Measurements from ENCODE around the gene NFIB.

NFIB gene

DNA sequence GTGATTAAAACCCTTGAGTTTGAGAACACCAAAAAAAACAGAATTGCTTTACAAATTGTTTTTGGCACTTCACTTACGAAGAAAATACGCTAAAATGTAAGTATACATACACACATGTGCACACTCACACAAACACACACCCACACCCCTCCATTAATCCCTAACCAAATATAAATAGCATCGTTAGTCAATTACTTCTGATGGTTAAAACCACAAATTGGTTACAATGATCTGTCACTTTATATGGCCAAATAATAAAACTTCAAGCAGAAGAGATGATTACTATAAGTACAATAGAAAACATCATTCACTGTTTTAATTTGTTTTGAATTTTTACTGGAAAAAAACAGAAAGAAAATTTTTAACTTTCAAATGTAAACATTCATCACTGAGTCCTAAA lies 103.5 kb downstream of the NFIB start:
- Mint-ChIP-seq H3K9me3 (no peaks in the 10 kb centered on the region), H3K4me3 (no peak overlapping the region), H3K27me3 (ENCODE audit: low read depth) (peaks cover 2% of the 10 kb centered on the region), H3K27ac (no peak overlapping the region), H3K4me1 (ENCODE audit: low read depth) (no peaks in the 10 kb centered on the region), H3K36me3 (ENCODE audit: low read depth) (no peaks in the 10 kb centered on the region)

DNA sequence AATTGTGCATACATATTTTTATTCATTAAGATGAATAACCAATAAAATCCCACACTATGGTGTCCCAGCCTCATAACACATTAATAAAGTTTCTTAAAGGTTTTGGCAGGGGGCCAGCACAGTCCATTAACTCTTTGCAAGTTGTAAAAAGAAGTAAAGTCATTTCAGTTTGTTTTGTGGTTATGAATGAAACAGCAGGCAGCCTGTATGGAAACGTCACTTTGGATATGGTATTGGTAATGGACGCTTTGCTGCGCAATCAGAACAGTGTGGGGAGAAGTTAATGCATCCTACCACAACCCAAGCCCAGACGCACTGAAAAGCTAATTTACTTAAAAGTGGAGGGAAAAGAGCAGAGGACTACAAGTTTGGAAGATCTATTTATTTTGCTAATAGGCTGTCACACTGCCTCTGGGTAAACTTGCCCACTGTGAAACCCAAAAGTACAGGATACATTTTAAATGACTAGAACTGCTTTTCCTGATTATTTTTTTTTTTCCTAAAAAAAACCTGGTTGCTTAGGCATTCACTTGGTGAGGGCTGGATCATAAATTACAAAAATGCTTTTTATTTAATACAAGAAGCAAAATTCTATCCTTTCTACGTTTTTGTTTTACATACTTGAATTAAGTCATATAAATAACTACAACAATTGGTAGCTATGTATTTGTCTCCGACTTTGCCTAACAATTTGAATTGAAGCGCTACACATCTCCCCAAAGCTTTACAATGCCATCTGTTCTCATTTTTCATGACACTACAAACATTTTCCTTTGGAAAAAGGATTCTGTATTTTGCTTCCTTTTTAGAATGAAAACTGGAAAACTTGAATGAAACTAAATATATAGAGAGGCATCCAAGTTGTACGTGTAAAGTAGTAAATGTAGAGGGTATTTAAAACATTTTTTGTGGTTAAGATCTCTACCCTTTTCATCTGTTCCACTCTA lies 104.3 kb downstream of the NFIB start:
- Mint-ChIP-seq H3K36me3 (ENCODE audit: low read depth) (no peaks in the 10 kb centered on the region), H3K27ac (no peak overlapping the region), H3K9me3 (no peaks in the 10 kb centered on the region), H3K4me3 (no peak overlapping the region), H3K4me1 (ENCODE audit: low read depth) (no peaks in the 10 kb centered on the region), H3K27me3 (ENCODE audit: low read depth) (peaks cover 2% of the 10 kb centered on the region)

DNA sequence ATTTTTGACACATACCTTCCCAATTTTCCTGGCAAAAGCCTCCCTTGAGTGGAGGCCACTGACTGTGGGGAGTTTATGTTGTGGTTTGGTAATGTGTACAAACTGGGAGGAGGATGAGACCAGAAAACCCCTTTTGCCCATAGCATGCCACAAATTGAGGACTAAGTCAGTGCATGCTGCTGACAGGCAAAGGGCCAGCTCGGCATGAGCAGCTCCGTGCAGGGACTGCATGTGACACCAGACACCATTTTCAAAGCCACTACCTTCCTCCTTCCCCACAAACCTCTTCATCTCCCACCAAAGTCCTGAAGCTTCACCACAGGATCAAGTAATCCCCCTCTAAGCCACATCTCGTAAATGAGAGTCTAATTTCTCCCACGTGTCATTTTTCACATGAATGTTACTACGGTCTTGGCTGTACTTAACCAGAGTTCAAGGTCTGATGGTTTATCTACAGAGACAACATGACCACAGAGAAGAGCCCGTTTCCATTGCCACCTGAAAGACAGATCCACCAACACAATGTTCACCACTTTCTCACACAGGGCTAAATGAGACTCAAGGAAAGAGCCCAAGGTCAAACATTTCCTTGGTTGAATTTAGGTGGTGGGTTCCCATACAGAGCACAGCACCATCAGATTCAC lies 106.5 kb downstream of the NFIB start:
- Mint-ChIP-seq H3K27ac (no peak overlapping the region), H3K27me3 (ENCODE audit: low read depth) (peaks cover 2% of the 10 kb centered on the region), H3K4me3 (no peak overlapping the region), H3K9me3 (no peaks in the 10 kb centered on the region), H3K4me1 (ENCODE audit: low read depth) (no peaks in the 10 kb centered on the region), H3K36me3 (ENCODE audit: low read depth) (no peaks in the 10 kb centered on the region)

DNA sequence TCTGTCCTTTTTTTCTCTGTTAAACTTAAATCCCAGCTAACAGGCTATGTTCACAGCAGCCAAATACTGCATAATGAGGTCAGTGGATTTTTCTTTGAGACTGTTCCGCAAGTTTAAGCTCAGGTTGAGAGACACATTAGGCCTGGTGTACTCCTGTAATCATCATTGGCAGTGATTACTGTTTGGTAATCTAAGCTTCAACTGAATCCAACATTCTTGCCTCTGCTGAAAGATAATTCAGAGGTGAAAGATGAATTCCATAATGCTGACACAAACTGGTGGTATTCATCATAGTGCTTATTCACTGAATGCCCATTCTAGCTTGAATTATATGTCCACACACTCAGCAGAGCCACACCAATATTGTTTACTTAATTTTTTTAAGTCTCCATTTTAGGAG lies 108.5 kb downstream of the NFIB start:
- Mint-ChIP-seq H3K9me3 (no peaks in the 10 kb centered on the region), H3K4me1 (ENCODE audit: low read depth) (no peaks in the 10 kb centered on the region), H3K36me3 (ENCODE audit: low read depth) (no peaks in the 10 kb centered on the region), H3K27ac (no peak overlapping the region), H3K4me3 (no peak overlapping the region), H3K27me3 (ENCODE audit: low read depth) (no peaks in the 10 kb centered on the region)

DNA sequence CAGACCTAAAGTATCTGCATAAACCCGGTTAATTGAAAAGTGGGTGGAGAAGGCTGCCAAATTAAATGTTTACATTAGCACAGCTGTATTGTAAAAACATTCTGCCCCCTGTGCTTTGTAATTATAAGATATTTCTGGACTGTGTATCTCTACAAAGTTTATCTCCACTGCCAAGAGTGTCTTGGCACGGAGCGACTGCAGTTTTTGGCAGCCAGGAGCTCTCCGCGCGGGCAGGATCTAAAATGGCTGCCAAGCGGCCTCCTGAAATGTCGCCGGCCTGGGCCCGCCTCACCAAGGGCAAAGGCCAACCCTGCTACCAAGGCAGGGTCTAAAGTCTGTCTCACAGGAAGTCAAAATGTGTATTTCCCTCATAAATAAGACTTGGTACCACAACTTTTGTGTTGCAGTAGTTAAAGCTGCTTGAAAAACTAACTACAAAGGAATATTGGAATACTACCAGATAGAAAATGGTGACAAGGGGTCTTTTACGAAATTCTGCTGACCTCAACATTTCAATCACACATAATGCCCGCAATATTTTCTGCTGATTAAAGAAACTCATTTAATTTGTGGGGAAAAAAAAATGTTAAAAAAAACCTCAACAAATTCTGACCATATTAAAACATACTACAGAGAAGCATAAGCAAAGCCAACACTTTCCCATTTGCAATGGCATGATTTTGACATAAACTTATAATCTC lies 110.4 kb downstream of the NFIB start:
- Mint-ChIP-seq H3K36me3 (ENCODE audit: low read depth) (no peaks in the 10 kb centered on the region), H3K9me3 (no peaks in the 10 kb centered on the region), H3K4me1 (ENCODE audit: low read depth) (no peaks in the 10 kb centered on the region), H3K27me3 (ENCODE audit: low read depth) (no peaks in the 10 kb centered on the region), H3K27ac (no peak overlapping the region), H3K4me3 (no peak overlapping the region)

DNA sequence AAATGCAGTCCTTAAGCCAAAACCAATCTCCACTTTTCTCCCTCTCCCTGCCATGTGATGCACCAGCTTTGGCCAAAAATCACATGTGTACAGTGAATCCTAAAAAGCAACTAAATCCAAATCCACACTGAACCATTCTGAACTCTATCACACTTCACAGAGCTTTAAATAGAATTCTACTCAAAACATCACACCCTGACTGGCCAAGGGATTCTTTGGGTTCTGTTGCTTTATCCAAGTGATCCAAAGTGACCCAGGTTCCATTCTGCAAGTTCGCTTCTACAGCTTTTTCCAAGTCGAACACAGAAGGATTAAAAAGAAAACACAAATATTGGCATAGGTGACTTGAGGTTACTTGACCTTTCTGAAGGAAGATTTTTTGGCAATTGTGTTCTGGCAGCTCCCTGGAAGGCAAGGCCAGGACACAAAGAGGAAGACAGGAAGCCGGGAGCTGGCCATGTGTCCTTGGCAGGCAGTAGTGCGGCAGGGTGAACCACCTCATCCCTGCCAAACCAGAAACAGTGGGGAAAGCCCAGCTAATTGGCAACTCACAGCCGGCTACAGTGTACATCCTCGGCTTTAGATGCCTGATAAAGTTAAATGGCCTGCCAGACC lies 115.0 kb downstream of the NFIB start:
- no peaks in the 10 kb centered on the region for H3K9me3 Mint-ChIP-seq
- no peak overlapping the region for H3K27ac Mint-ChIP-seq
- H3K4me3 Mint-ChIP-seq, result no peak overlapping the region
- no peaks in the 10 kb centered on the region for H3K27me3 Mint-ChIP-seq (ENCODE audit: low read depth)
- no peaks in the 10 kb centered on the region for H3K4me1 Mint-ChIP-seq (ENCODE audit: low read depth)
- no peaks in the 10 kb centered on the region for H3K36me3 Mint-ChIP-seq (ENCODE audit: low read depth)

DNA sequence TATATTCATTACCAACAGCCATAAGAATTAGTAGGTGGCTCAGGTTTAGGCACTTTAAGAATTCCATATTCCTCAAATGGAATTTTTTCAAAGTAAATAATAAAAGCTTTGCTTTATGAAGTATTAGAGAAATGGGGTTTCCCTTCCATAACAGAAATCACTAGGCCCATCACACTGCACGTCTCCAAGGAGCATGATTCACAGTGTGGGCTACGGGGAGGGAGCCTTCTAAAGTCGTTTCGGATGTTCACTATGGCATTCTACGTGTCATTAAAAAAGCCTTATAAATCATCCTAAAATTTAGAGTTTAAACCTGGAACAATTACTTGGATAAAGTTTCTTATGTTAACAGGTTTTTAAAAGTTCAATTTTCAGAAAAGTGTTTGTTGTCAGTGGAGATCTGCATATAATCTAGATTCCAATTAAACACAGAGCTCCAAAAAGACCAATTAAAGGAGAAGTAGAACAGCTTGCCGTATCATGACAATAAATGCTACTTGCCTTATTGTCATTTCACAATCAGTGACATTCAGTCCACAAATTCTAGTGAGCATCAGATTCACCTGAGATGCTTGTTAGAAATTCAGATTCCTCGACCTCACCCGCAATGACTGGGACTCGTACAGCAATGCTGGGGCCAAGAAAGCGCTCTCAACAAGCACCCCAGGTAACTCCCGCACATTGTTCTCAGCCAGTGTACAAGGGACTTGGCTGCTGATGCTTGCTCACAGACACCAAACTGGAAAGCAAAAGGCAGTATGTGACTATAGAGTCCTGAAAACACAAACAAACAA lies 115.7 kb downstream of the NFIB start:
- no peak overlapping the region for H3K4me3 Mint-ChIP-seq
- no peaks in the 10 kb centered on the region for H3K36me3 Mint-ChIP-seq (ENCODE audit: low read depth)
- H3K27ac Mint-ChIP-seq, result no peak overlapping the region
- no peaks in the 10 kb centered on the region for H3K27me3 Mint-ChIP-seq (ENCODE audit: low read depth)
- H3K9me3 Mint-ChIP-seq, result no peaks in the 10 kb centered on the region
- H3K4me1 Mint-ChIP-seq (ENCODE audit: low read depth), result no peaks in the 10 kb centered on the region

DNA sequence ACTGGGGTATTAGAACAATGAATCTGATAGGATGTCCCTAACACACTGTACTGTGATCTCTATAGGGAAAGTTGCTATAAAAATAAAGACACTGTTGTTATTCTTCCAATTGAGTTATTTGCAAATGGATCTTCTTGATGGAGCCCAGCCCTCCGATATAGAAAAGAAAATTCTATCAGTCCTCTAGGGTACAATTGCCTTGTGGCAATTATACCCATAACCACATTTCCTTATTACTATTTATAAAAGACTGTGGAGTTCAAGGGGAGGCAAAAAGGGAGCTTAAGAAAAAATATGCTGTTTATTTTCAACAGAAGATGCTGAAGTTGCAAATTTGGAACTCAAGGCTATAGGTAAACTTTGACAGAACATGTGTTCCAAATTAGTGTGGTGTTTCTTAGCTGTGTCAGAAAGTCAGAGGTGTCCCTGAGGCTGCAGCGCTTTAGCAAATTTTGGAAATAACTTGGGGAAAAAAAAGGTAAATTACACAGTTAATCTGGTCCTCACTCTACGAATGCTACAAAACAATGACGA lies 116.5 kb downstream of the NFIB start:
- no peaks in the 10 kb centered on the region for H3K27me3 Mint-ChIP-seq (ENCODE audit: low read depth)
- H3K4me3 Mint-ChIP-seq, result no peak overlapping the region
- no peaks in the 10 kb centered on the region for H3K36me3 Mint-ChIP-seq (ENCODE audit: low read depth)
- no peak overlapping the region for H3K27ac Mint-ChIP-seq
- H3K4me1 Mint-ChIP-seq (ENCODE audit: low read depth), result no peaks in the 10 kb centered on the region
- H3K9me3 Mint-ChIP-seq, result no peaks in the 10 kb centered on the region

DNA sequence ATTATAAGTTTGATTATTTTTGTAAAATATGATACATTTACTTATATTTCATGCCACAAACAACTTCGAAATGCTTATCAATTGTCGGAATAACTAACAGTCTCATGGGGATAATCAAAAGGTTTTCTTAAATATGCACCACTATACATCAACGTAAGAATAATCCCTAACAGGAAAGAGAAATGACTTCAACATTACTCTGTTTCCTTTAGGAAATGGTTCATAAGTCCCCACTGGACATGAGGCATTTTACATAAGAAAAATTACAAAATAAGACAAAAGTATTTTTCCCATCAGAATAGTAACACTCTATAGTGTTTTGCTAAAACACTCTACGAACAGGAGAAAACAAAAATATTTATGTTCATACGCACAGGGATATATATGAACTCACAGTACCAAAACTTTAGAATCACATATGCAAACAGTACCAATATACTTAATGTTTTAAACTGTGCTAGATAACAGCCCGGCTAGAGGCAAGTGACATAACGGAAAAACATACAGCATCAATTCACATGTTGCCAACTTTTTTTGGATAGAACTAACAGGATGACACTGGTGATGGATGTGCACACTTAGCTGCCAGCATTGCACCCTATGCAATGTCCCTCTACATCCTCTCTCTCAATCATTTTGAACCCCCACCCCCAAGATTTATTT lies 120.5 kb downstream of the NFIB start:
- Mint-ChIP-seq H3K4me1 (ENCODE audit: low read depth) (no peaks in the 10 kb centered on the region), H3K4me3 (no peak overlapping the region), H3K27me3 (ENCODE audit: low read depth) (no peaks in the 10 kb centered on the region), H3K36me3 (ENCODE audit: low read depth) (no peaks in the 10 kb centered on the region), H3K9me3 (no peaks in the 10 kb centered on the region), H3K27ac (no peak overlapping the region)

DNA sequence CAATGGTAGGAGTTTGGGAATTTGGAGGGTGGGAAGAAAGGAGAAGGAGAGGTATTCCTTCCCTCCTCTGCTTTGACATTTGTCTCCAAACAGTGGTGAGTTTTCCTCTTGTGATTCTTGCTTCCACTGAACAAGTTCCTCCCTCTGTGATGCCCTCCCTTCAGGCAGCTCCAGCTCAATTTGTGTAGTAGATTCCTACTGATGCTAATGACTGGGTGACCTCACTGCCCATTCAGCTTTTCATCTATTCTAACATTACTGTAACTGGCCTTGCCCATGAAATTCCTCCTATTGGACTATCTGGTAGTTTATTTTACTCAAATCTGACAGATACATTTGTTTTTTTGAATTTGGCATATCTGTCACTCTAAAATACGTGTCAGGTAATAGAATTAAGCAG lies 121.4 kb downstream of the NFIB start:
- Mint-ChIP-seq H3K4me3 (no peak overlapping the region), H3K36me3 (ENCODE audit: low read depth) (no peaks in the 10 kb centered on the region), H3K27ac (no peak overlapping the region), H3K4me1 (ENCODE audit: low read depth) (no peaks in the 10 kb centered on the region), H3K27me3 (ENCODE audit: low read depth) (no peaks in the 10 kb centered on the region), H3K9me3 (no peaks in the 10 kb centered on the region)

DNA sequence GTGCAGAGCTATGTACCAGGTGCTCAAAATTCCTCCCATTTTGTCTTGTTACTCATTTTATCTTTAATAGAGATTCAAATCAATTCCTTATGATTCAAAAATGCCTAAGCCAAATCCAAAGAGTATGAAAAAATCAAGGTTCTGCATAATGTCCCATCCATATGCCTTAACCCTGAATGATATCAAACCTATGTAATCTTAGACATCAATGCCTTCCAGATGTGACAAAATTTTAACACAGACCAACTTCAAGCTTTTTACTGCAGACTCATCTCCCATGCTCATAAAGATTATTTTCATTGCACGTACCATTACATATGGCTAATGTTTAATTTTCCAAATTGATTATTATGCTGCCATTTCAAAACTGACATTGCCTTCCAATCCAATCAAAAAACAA lies 122.4 kb downstream of the NFIB start:
- no peaks in the 10 kb centered on the region for H3K27me3 Mint-ChIP-seq (ENCODE audit: low read depth)

DNA sequence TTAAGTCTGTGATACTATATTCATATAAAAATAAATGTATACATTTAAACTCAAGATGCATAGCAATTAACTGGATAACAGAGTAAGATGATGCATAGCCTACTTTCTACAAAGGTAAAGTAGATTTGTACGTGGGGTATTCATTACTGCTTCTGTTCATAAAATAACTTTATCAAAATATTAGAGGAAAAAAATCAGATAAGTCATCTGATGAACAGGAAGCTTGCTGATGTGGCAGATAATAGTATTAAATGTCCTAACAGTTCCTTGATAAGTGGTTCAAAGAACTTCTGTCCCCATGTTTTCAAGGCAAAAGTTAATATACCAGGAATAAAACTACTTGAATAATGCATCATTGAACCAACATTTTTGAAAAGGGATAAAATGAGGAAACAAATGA lies 123.7 kb downstream of the NFIB start:
- Mint-ChIP-seq H3K9me3 (no peaks in the 10 kb centered on the region), H3K27ac (no peak overlapping the region)

More for the DNA sequence above, 122.4 kb downstream of the NFIB start:
- no peak overlapping the region for H3K27ac Mint-ChIP-seq
- H3K36me3 Mint-ChIP-seq (ENCODE audit: low read depth), result no peaks in the 10 kb centered on the region
- H3K4me1 Mint-ChIP-seq (ENCODE audit: low read depth), result no peaks in the 10 kb centered on the region
- H3K9me3 Mint-ChIP-seq, result no peaks in the 10 kb centered on the region
- no peak overlapping the region for H3K4me3 Mint-ChIP-seq

DNA sequence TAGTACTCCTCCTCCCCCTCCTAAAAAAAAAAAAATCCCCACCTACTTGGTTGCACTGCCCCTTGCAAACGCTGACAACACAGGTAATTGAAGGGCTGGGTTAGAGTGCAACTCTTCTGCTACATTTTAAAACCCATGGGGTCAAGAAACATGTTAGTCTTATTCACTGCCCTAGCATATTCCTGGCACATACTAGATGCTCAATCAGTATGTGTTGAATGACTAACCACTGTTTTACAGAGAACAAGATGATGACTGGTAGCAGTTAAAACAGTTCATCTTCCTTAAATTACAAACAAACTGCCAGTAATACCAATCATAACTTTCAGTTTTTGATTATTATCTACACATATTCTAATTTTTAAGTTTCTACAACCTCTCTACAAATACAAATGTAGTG lies 124.4 kb downstream of the NFIB start:
- no peaks in the 10 kb centered on the region for H3K36me3 Mint-ChIP-seq (ENCODE audit: low read depth)
- H3K27me3 Mint-ChIP-seq (ENCODE audit: low read depth), result no peaks in the 10 kb centered on the region
- H3K4me3 Mint-ChIP-seq, result no peak overlapping the region
- H3K9me3 Mint-ChIP-seq, result no peaks in the 10 kb centered on the region
- H3K4me1 Mint-ChIP-seq (ENCODE audit: low read depth), result no peaks in the 10 kb centered on the region
- H3K27ac Mint-ChIP-seq, result no peak overlapping the region

More for the DNA sequence above, 123.7 kb downstream of the NFIB start:
- H3K4me3 Mint-ChIP-seq, result no peak overlapping the region
- no peaks in the 10 kb centered on the region for H3K27me3 Mint-ChIP-seq (ENCODE audit: low read depth)
- H3K36me3 Mint-ChIP-seq (ENCODE audit: low read depth), result no peaks in the 10 kb centered on the region
- no peaks in the 10 kb centered on the region for H3K4me1 Mint-ChIP-seq (ENCODE audit: low read depth)
